Stomach smooth muscle (tissue), 2 donors: ENCODE results near the gene SHLD2.
"Not testable (repeated sequence)": the region's sequence is repeated elsewhere in the genome, so short reads cannot be mapped to it uniquely, and the experiment has no call there.

ENCODE experiments used
- H3K27ac ChIP-seq: one replicate; pipeline ENCODE4 v1.7.0; 2013; ENCODE audit warnings: mild to moderate bottlenecking, low read length, inconsistent platforms
- H3K27me3 ChIP-seq, 2 donors: one replicate each; pipeline ENCODE4 v1.7.0; 2013; ENCODE audit warnings: low read length in 2 of 2; ENCODE audit not compliant: insufficient read depth in 2 of 2, control insufficient read depth in 1 of 2
- H3K36me3 ChIP-seq, 2 donors: one replicate each; pipeline ENCODE4 v1.7.0; 2013; ENCODE audit warnings: low read length in 2 of 2; ENCODE audit not compliant: control insufficient read depth in 2 of 2, insufficient read depth in 2 of 2
- H3K4me1 ChIP-seq: one replicate; pipeline ENCODE4 v1.7.0; 2013; ENCODE audit warnings: low read length; ENCODE audit not compliant: control insufficient read depth, insufficient read depth
- H3K4me3 ChIP-seq, 2 donors: one replicate each; pipeline ENCODE4 v1.7.0; 2013; ENCODE audit warnings: low read length in 2 of 2
- H3K9ac ChIP-seq, 2 donors: one replicate each; pipeline ENCODE4 v1.7.0; 2013; ENCODE audit warnings: low read length in 2 of 2, mild to moderate bottlenecking in 1 of 2
- H3K9me3 ChIP-seq, 2 donors: one replicate each; pipeline ENCODE4 v1.7.0; 2013; ENCODE audit warnings: low read length in 2 of 2; ENCODE audit not compliant: control insufficient read depth in 2 of 2
- donor health status: healthy.
- donor health status: Pancreatic carcinoma.

The SHLD2 gene

GRCh38 chr10:87085537-87085936 lies 9.5 kb upstream of the SHLD2 start:
- H3K36me3 ChIP-seq, result peaks cover 0 to 3% of the 10 kb centered on the region in 2 donors
- H3K9me3 ChIP-seq, result no peaks in the 10 kb centered on the region
- no peak overlapping the region for H3K4me3 ChIP-seq
- H3K27me3 ChIP-seq, result no peaks in the 10 kb centered on the region
- no peaks in the 10 kb centered on the region for H3K4me1 ChIP-seq
- no peak overlapping the region for H3K9ac ChIP-seq
- H3K27ac ChIP-seq, result no peak overlapping the region

DNA sequence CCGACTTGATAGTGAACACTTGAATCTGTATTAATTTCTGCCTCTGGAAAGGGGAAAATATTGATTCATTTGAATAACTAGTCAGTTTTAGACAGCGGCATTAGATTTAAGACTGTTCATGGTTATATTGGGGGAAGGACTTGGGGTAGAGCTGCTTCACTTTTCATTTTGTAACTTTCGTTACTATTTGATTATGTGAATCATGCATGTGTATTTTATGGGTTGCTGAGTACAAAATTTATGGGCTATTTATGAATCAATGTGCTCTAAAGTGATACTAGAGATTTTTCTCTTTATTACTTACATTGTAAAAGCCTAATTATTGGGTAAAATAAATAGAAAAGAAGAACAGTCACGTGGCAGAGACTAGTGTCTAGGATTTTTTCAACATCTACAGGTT lies 5.3 kb upstream of the SHLD2 start:
- Histone ChIP-seq H3K27me3 (no peaks in the 10 kb centered on the region), H3K9me3 (no peaks in the 10 kb centered on the region), H3K4me1 (no peaks in the 10 kb centered on the region), H3K27ac (no peak overlapping the region), H3K36me3 (peaks cover 0 to 3% of the 10 kb centered on the region in 2 donors), H3K9ac (no peak overlapping the region), H3K4me3 (no peak overlapping the region)

GRCh38 chr10:87090779-87091178 lies 4.2 kb upstream of the SHLD2 start:
- H3K4me1 ChIP-seq, result peaks cover 1% of the 10 kb centered on the region
- H3K9me3 ChIP-seq, result no peaks in the 10 kb centered on the region
- H3K27ac ChIP-seq, result no peak overlapping the region
- H3K4me3 ChIP-seq, result no peak overlapping the region
- H3K27me3 ChIP-seq, result no peaks in the 10 kb centered on the region
- peaks cover 0 to 3% of the 10 kb centered on the region in 2 donors for H3K36me3 ChIP-seq
- H3K9ac ChIP-seq, result no peak overlapping the region

- Histone ChIP-seq H3K4me3 (peak overlapping the region; percentile 79 to 89), H3K36me3 (peaks cover 0 to 3% of the 10 kb centered on the region in 2 donors), H3K27me3 (no peaks in the 10 kb centered on the region), H3K9me3 (no peaks in the 10 kb centered on the region), H3K4me1 (peaks cover 9% of the 10 kb centered on the region), H3K9ac (peak overlapping the region; percentile 68 to 75), H3K27ac (peak overlapping the region; percentile 63)
These were observed 2.6 kb upstream of the SHLD2 start for GRCh38 chr10:87092376-87092860.

- Histone ChIP-seq H3K9me3 (no peaks in the 10 kb centered on the region), H3K27ac (peak overlapping the region; percentile 63), H3K4me3 (peak overlapping the region; percentile 79 to 89), H3K9ac (peak overlapping the region; percentile 68 to 75), H3K36me3 (peaks cover 0 to 3% of the 10 kb centered on the region in 2 donors), H3K4me1 (peaks cover 9% of the 10 kb centered on the region), H3K27me3 (no peaks in the 10 kb centered on the region)
These were observed 2.0 kb upstream of the SHLD2 start for GRCh38 chr10:87092861-87093631.

DNA sequence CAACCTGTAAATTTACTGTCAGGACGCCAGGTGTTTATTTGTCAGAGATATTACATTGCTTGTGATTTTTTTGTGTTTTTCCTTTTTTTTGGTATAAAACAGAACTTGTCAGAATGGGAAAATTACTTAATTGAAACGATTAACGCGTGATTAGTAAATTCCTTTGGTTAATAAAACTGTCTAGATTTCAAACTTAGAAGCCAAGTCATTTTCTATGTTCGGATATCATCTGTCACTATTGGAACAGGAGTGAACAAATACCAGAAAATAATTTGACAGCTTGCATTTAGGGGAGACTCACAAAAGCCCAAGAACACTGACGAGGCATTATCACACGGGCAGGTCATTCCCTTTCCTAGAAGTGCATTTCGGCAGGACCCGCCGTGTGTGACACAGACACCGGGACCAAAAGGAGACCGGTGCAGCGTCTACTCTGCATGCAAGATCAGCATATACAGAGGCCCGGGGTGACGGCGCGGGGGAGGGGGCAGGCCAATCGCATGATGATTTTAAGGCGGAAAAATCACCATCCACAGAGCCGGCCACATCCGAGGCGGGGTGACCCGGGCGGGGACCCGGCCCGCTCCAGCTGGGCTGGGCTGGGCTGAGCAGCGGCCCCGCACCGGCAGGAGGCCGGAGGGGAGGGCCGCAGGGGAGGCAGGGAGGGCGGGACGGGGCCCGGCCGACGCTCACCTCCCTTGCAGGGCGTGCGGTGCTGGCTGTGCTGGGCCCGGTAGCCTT lies 1.2 kb upstream of the SHLD2 start:
- H3K4me1 ChIP-seq, result peaks cover 9% of the 10 kb centered on the region
- peak overlapping the region; percentile 63 for H3K27ac ChIP-seq
- no peaks in the 10 kb centered on the region for H3K9me3 ChIP-seq
- H3K9ac ChIP-seq, result peak overlapping the region; percentile 68 to 75
- peak overlapping the region; percentile 79 to 89 for H3K4me3 ChIP-seq
- peaks cover 0 to 3% of the 10 kb centered on the region in 2 donors for H3K36me3 ChIP-seq
- no peaks in the 10 kb centered on the region for H3K27me3 ChIP-seq

- Histone ChIP-seq H3K4me1 (peaks cover 9% of the 10 kb centered on the region), H3K9ac (peak overlapping the region; percentile 64 to 73), H3K27me3 (no peaks in the 10 kb centered on the region), H3K36me3 (peaks cover 0 to 3% of the 10 kb centered on the region in 2 donors), H3K9me3 (no peaks in the 10 kb centered on the region), H3K4me3 (peak overlapping the region; percentile 69 to 89), H3K27ac (peak overlapping the region; percentile 77)
These were observed 385 bp downstream of the SHLD2 start for GRCh38 chr10:87095236-87095945.

- no peak overlapping the region for H3K4me3 ChIP-seq
- no peak overlapping the region for H3K9ac ChIP-seq
- no peaks in the 10 kb centered on the region for H3K27me3 ChIP-seq
- H3K36me3 ChIP-seq, result peaks cover 6 to 9% of the 10 kb centered on the region in 2 donors
- H3K4me1 ChIP-seq, result no peaks in the 10 kb centered on the region
- no peak overlapping the region for H3K27ac ChIP-seq
- H3K9me3 ChIP-seq, result no peaks in the 10 kb centered on the region
These were observed 7.0 kb downstream of the SHLD2 start for GRCh38 chr10:87101996-87102395.

DNA sequence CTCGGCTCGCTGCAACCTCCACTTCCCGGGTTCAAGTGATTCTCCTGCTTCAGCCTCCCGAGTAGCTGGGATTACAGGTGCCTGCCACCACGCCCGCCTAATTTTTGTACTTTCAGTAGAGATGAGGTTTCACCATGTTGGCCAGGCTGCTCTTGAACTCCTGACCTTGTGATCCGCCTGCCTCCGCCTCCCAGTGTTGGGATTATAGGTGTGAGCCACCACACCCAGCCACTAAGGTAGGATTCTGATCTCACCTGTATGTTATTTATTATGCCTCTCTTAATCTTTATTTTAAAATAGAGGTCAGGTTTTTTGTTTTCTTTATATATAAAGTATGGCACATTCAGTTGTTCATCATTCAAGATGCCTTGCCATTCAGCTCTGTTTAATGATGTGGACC lies 9.7 kb downstream of the SHLD2 start:
- not testable (repeated sequence) for H3K27me3 ChIP-seq, H3K9me3 ChIP-seq, H3K4me1 ChIP-seq, H3K4me3 ChIP-seq, H3K27ac ChIP-seq, H3K9ac ChIP-seq
- H3K36me3 ChIP-seq, result peaks cover 6 to 13% of the 10 kb centered on the region in 2 donors

DNA sequence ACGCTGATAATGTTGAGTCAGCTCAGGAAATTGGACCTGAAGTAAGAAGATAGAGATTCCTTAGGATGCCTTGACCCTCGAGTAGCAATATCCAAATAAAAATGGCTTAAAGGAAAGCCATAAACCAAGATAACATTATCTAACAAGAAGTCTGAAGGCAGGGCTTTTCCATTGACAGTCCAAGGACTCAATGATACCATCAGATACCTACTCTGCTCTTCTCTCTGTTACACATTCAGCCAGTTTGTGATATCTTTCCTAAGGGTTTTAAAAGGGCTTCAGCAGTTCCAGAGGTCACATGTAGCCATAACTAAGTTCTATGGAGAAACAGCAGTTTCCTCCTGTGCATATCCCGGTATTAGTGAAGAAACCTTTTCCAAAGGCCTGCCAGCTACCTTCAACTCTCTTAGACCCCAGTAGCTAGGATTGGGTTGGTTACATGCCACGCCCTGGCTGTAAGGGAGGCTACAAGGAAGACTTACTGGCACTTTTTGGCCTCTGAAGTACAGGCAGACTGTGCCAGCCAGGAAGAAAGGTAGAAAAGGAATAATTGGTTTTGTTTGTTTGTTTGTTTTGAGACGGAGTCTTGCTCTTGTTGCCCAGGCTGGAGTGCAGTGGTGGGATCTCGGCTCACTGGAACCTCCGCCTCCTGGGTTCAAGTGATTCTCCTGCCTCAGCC lies 10.6 kb downstream of the SHLD2 start:
- Histone ChIP-seq H3K9me3 (no peaks in the 10 kb centered on the region), H3K4me1 (no peaks in the 10 kb centered on the region), H3K9ac (no peak overlapping the region), H3K4me3 (no peak overlapping the region), H3K36me3 (peaks cover 6 to 13% of the 10 kb centered on the region in 2 donors), H3K27ac (no peak overlapping the region), H3K27me3 (no peaks in the 10 kb centered on the region)
